ENCODE results near the gene AGAP2. TPM values are rescaled to one million over a fixed set of nuclear protein-coding genes. Genes with fewer than 3 reads are reported as not detected.

Gene AGAP2
- total RNA-seq, 2 donors from 2014 or later = 0.33 to 1.0 TPM

DNA sequence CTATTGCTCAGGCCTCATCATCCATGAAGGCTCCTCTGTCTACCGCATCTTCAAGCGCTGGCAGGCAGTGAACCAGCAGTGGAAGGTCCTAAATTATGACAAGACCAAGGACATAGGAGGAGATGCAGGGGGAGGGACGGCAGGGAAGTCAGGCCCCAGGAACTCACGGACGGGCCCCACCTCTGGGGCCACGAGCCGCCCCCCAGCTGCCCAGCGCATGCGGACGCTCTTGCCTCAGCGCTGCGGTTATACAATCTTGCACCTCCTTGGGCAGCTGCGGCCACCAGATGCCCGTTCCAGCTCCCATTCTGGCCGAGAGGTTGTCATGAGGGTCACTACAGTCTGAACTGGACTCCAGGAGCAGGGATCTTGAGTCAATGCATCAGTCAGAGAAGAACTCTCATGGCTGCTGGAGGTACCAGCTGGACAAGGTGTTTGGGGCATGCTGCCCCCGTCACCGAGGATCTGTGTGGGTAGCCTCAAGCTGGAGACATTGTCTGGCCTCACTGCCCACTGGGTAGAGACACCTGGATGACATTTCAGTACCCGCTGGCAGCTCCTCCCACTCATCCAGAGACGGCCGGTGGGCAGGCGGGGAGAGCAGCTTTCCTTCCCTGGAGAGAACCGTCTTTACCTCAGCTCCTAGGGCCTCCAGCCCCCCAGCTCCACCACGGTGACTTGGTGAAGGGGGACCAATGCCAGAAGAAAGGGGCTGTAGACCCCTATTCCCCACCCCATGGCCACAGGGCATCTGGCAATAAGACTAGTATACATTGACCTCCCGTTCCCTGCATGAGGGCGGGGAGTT, 20.2 kb upstream of the AGAP2 start:
- no peak for DNase-seq
- TF ChIP-seq, protein P1, sequence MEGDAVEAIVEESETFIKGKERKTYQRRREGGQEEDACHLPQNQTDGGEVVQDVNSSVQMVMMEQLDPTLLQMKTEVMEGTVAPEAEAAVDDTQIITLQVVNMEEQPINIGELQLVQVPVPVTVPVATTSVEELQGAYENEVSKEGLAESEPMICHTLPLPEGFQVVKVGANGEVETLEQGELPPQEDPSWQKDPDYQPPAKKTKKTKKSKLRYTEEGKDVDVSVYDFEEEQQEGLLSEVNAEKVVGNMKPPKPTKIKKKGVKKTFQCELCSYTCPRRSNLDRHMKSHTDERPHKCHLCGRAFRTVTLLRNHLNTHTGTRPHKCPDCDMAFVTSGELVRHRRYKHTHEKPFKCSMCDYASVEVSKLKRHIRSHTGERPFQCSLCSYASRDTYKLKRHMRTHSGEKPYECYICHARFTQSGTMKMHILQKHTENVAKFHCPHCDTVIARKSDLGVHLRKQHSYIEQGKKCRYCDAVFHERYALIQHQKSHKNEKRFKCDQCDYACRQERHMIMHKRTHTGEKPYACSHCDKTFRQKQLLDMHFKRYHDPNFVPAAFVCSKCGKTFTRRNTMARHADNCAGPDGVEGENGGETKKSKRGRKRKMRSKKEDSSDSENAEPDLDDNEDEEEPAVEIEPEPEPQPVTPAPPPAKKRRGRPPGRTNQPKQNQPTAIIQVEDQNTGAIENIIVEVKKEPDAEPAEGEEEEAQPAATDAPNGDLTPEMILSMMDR (IDR thresholded peaks at IDR 0.05) = no peak
- no peak for TF ChIP-seq POLR2A (IDR thresholded peaks at IDR 0.05)

DNA sequence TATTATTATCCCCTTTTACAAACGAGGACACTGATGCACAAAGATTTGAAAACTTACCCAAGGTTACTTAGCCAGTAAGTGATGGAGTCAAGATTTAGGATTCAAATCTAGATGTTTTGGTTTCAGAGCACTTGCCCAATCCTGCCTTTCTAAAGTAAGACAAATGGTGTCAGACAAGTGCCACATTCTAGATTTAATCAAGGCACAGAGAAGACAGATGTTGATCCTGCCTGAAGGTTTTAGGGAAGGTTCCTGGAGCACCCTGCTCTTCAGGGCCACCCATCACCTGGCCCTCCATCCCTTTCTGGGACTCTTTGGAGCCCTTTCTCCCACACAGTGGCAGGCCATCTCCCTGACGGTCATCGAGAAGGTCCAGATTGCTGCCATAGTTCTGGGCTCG, 19.2 kb upstream of the AGAP2 start:
- Histone ChIP-seq H3K36me3 (replicated peaks in 1 of 2; ENCODE audit: insufficient read depth in 1 of 2, low read depth in 2 of 2) (no peaks in the 10 kb centered on the region), H3K9me3 (no peaks in the 10 kb centered on the region), H3K27me3 (no peaks in the 10 kb centered on the region), H3K27ac (no peak overlapping the region), H3K4me1 (peaks cover 21% of the 10 kb centered on the region), H3K4me3 (no peak overlapping the region)
- TF ChIP-seq, protein P1 (IDR thresholded peaks at IDR 0.05) = no peak
- TF ChIP-seq POLR2A (IDR thresholded peaks at IDR 0.05) = no peak
- DNase-seq = no peak
- ATAC-seq = no peak
- intact Hi-C loops (cut with DNase I) = no loop called here
- 86 to 88% methylated on average over 4 of the region's 4 CpGs for WGBS, 2 donors

More for the DNA sequence above, 20.2 kb upstream of the AGAP2 start:
- H3K4me1 ChIP-seq = peaks cover 18% of the 10 kb centered on the region
- no peaks in the 10 kb centered on the region for H3K36me3 ChIP-seq (replicated peaks in 1 of 2; ENCODE audit: insufficient read depth in 1 of 2, low read depth in 2 of 2)
- 88 to 92% methylated on average over 16 to 25 of the region's 25 CpGs for WGBS, 2 donors
- intact Hi-C loops (cut with DNase I) = no loop called here
- no peaks in the 10 kb centered on the region for H3K9me3 ChIP-seq
- no peak overlapping the region for H3K27ac ChIP-seq
- H3K4me3 ChIP-seq = no peak overlapping the region
- ATAC-seq = no peak
- no peaks in the 10 kb centered on the region for H3K27me3 ChIP-seq

DNA sequence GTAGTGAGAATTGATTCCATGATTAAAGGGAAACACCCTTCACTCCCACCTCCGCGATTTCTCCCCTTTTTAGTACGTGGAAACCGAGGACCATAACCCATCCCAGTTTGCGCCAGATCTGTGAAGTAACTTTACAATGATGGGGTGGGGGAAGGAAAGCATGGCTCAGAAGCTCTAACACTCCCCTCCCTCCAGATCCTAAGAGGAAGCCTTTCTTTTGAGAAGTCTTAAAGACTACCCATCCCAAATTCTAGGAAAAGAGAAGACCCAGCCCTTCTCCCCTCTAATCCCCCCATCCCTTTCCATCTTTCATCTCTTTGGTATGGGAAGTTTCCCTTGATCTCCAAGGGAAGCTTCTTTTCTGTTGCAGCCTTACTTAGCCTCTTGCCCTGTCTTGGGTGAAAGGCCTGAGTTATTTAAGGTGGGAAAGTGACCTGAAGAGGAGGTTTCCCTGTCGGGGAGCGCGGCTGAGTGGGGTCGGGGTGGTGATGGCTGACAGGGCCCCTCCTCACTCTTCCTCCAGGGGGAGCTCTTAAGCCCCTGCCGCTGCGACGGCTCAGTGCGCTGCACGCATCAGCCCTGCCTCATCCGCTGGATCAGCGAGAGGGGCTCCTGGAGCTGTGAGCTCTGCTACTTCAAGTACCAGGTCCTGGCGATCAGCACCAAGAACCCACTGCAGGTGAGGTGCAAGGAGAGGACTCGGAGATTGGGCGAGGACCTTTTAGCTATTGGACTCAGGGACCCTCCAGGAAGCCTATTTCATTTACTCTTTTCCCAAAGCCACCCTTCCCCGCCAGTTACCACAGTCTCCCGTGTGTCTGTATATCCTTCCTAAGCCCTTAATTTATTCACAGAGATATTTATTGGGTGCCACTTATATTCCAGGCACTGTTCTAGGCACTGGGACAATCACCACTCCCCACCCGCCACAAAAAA, 18.1 kb upstream of the AGAP2 start:
- Histone ChIP-seq H3K36me3 (replicated peaks in 1 of 2; ENCODE audit: insufficient read depth in 1 of 2, low read depth in 2 of 2) (no peaks in the 10 kb centered on the region), H3K4me3 (no peak overlapping the region), H3K27ac (peak overlapping the region in 1 of 4 donors; percentile 89), H3K27me3 (no peaks in the 10 kb centered on the region), H3K9me3 (no peaks in the 10 kb centered on the region), H3K4me1 (peaks cover 25% of the 10 kb centered on the region)
- TF ChIP-seq, protein P1 (IDR thresholded peaks at IDR 0.05) = peak; percentile 33 to 60 (median 58)
- no peak for TF ChIP-seq POLR2A (IDR thresholded peaks at IDR 0.05)
- no peak for ATAC-seq
- intact Hi-C loops (cut with DNase I) = no loop called here
- 38 to 40% methylated on average over 16 to 22 of the region's 22 CpGs for WGBS, 2 donors
- DNase-seq = peak in 3 of 4 donors; percentile 43 to 54 (median 54)

DNA sequence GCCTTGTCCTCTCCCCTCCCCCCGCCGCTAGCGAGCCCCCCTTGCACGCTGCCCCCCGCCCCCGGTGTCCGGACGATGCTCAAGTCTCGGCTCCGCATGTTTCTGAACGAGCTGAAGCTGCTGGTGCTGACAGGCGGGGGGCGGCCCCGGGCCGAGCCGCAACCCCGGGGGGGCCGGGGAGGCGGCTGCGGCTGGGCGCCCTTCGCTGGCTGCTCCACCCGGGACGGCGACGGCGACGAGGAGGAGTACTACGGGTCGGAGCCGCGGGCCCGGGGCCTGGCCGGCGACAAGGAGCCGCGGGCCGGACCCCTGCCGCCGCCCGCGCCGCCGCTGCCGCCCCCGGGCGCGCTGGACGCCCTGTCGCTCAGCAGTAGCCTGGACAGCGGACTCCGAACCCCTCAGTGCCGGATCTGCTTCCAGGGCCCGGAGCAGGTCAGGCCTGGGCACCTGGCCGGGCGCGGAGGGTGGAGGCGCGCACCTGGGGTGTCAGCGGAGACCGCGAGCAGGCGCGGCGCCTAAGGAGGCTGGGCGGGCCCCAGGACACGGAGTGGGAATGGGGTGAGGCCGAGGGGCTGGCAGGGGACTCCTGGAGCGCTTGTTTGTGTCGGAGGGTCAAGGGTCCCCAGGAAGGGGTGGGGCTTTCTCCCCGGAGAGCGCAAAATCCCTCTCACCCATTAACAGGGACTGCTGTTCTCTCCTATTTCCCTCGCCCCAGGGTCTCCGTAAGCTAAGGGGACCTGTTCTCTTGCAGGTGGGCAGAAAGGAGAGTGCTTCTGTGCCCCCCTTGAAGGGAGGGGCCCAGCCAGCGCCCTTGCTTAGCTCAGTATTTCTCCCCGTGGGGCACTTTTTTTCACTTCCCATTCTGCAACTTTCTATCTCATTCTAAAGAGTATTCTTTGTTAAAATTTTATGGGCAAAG, 17.2 kb upstream of the AGAP2 start:
- DNase-seq = peak; percentile 54 to 65 (median 58)
- Histone ChIP-seq H3K9me3 (no peaks in the 10 kb centered on the region), H3K4me1 (peaks cover 34% of the 10 kb centered on the region), H3K27me3 (no peaks in the 10 kb centered on the region), H3K27ac (peak overlapping the region; percentile 25 to 89 (median 72)), H3K36me3 (replicated peaks in 1 of 2; ENCODE audit: insufficient read depth in 1 of 2, low read depth in 2 of 2) (no peaks in the 10 kb centered on the region), H3K4me3 (peak overlapping the region; percentile 46 to 65)
- peak; percentile 7 for ATAC-seq
- peak in 2 of 3 donors; percentile 26 to 31 for TF ChIP-seq POLR2A (IDR thresholded peaks at IDR 0.05)
- TF ChIP-seq, protein P1 (IDR thresholded peaks at IDR 0.05) = no peak
- intact Hi-C loops (cut with DNase I) = no loop called here
- 1 to 2% methylated on average over 6 to 40 of the region's 76 CpGs for WGBS, 2 donors
